HG03378 (cell line): ENCODE results near the gene MTCL3.

Experiments
- ATAC-seq: cut with Tn5 transposase; IDR thresholded peaks from one replicate; pipeline ENCODE4 v1.9.1; 2021; ENCODE audit warnings: mild to moderate bottlenecking, moderate library complexity; ENCODE audit not compliant: unreplicated experiment

Gene MTCL3

DNA sequence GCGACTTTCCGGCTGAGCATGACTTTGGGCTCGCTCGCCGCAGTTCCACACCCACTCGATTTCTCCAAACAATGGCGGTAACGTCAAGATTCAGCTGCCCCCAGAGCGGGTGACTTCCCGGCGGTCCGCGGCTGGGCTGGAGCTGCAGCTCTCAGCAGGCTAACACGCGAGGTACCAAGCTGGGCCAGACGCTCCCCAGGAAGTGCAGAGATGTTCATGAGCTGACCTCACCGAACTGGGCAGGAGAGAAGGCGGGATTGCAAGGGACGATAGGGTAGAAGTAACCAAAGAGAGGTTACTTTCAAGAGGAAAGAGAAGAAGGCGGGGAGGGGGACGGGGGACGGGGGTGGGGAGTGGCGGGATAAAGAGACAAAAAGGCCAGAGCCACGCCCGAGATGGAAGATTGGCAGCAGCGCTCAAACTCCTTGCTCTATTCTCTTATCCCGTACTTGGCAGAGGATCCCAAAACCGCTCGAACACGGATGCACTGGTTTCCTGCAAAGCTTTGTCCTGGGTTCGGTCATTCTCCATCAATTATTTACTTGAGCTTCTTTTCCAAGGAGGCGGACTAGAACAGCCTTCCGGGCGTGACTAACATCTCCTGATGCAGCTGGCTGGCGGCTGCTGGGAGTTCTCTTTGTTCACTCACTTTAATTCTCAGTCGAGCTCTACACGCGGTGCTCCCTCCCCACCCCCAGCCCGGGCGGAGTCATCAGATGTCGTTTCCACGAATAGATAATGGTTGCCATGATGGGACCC lies at the start of gene MTCL3:
Gene MTCL3 (minus strand): TSS at position 626 of the 759 bp plus-strand sequence.
- ATAC-seq: no peak

DNA sequence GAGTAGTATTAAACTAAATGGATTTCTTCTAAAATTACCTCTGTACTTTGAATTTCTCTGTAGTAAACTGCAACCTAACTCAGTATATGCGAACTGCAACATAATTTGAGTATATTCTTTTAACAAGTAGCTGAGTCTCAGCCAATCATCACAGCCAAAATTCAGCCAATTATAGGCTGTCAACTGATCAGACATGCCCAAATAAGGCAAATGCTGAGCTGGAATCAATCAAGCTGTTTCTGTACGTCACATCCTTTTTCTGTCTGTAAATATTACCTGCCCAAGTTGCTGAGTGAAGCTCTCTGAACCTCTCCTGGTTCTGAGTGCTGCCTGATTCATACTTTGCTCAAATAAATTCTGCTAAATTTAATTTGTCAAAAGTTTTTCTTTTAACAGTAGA lies 48.3 kb upstream of the MTCL3 start:
- no peak for ATAC-seq

DNA sequence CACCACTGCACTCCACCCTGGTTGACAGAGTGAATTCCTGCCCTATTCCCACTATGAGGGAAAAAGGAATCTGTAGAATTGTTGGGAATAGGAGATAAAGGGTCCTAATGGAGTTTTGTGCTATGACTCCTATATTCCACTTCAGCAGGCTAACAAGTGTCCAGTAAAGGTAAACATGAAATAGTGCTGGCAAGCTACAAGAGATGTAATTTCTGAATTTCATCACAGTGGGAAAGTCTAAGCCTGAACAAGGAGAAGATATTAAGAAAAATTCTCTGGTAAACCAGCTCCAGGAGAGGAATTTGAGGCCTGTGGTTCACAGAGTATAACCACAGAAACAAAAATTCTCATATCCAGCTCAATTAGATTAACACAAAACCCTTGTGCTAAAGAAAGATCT lies 47.5 kb upstream of the MTCL3 start:
- ATAC-seq: no peak

DNA sequence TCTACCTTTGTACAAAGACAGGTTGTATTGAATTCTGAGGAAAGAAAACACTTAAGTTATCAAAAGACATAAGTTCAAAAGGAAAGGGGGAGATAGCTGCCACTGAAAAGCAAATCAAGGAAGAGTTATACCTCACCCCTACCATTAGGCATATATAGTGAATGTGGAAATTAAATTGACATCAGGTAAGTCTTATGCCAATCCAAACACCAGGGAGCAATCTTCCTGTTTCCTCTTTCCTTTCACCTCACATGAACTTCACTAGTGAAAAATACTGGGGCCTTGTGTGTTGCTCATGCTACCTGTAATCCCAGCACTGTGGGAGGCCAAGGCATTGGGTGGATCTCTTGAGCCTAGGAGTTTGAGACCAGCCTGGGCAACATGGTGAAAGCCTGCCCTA lies 47.0 kb upstream of the MTCL3 start:
- no peak for ATAC-seq

DNA sequence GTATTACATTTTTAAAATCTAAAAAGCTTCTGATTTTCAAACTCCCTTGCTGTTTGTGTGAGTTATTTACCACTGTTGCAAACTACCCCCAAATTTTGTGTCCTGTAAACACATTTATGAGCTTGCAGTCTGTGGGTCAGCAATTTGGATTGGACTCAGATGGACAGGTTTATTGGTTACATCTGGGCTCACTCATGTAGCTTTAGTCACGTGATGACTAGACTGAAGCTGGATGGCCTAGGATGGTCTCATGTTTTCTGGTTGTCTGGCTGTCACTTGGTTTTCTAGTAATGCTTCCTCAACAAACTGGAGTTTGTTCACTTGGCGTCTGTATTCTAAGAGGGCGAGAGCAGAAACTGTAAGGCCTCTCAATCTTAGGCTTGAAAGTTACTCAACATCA lies 45.6 kb upstream of the MTCL3 start:
- no peak for ATAC-seq

DNA sequence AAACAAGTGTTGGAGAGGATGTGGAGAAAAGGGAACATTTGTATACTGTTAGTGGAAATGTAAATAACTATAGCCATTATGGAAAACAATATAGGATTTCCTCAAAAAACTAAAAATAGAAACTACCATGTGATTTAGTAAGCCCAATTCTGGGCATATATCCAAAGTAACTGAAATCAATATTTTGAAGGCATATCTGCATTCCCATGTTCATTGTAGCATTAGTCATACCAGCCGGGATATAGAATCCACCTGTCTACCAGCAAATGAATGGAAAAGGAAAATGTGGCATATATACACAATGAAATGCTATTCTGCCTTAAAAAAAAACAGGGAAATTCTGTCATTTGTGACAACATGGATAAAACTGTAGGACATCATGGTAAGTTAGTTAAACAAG lies 42.5 kb upstream of the MTCL3 start:
- no peak for ATAC-seq

DNA sequence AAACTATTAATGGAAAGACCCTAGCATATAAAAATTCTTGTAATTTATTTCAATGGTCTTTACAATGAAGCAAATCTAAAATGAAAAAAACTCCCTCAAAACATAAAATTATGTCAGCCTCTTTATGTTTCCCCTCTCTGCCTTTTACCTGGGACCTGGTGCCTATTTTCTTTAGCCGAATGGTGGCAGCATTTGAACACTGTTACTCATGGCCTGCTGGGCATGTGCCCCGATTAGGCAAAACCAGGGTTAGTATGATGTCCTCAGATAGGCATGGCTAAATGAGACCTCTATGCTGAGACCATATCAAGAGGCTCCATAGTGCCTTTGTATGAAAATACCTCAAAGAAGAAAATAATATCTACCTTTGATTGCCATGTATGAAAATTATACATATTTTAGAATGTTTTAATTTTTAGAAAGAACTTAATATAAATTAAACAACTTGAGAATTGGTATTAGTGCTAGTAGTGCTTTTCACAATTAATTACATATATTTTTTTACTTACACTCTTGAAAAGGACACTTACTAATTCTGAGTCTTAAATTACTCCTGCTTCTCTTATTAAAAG lies 35.4 kb upstream of the MTCL3 start:
- peak; percentile 82 for ATAC-seq

DNA sequence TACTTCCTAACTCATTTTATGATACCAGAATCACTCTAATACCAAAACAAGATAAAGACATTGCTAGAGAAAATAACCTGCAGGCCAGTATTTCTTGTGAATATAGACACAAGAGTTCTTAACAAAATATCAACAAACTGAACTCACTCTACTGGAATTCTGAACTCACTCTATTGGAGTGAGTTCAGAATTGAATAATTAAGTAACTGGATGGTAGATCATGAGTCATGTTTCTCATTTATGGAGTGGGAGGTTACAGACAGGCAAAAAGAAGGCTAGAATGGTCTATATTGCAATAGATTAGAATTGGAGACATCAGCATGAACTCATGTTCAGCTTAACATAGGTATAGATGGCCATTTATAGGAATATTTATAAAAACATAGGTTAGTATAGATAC lies 31.3 kb upstream of the MTCL3 start:
- no peak for ATAC-seq

DNA sequence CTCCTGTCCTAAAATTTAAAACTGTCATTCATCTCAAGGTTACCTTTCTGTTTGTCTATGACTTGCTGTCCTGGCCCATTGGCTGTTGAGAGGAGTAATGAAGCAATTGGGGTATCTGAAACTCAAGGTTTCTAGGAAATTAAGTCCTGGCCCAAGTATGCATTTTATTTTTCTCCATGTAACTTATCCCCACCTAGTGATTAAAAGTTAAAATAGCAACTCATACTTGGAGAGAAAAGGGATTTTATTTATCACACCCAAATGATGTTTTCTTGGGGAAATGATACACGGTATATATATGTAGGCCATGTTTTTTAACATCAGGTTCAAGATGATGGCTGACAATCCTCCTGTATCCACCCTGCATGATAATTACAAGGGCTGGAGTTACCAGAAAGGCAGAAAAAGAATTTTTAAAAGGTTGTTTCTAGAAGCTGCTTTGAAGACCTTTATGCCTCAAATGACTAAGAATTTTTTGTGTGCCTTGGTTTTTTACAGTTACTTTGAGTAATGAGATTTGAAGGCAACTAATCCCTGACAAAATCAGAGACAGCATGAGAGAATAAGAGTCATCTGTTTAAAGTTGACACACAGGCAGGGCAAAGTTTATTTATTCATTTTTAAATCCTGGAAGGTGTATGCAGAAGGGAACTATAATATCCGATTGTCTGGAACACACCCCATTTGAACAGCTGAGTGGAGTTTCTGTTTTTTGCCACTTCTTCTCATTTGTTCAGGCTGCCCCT lies 28.9 kb upstream of the MTCL3 start:
- no peak for ATAC-seq

DNA sequence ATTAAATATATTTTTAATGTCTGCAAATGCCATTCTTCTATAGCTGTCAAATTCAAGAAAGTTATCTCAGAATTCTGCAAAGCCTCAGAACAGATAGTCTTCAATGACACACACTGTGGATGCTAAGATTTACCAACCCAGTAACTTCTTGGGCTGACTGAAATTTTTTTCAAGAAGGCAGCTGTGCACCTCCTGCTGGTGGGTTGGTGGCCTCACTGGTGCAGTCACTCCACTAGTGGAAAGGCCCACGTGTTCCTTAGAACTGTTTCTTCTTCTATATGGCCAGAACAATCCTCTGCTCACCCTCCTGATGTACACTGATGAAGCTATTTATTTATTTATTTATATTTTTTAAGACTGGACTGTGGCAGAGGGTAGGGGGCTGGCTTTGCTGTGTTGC lies 28.1 kb upstream of the MTCL3 start:
- ATAC-seq: no peak

DNA sequence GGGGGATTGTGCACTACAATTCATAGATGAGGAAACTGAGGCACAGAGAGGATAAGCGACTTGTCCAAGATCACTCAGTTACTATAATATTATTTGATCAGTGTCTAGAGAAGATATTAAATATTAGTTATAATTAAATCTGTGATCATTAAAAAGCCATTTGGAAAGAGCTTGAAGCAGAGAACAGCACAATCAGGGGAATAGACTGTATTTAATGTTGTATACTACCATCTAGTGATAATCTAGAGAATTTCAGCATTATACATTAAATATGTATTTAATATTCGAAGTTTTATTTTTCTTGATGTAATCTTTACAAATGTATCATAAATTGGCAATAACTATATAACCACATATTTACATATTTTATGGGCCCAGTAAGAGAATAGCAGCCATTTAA lies 20.1 kb upstream of the MTCL3 start:
- peak; percentile 64 for ATAC-seq

DNA sequence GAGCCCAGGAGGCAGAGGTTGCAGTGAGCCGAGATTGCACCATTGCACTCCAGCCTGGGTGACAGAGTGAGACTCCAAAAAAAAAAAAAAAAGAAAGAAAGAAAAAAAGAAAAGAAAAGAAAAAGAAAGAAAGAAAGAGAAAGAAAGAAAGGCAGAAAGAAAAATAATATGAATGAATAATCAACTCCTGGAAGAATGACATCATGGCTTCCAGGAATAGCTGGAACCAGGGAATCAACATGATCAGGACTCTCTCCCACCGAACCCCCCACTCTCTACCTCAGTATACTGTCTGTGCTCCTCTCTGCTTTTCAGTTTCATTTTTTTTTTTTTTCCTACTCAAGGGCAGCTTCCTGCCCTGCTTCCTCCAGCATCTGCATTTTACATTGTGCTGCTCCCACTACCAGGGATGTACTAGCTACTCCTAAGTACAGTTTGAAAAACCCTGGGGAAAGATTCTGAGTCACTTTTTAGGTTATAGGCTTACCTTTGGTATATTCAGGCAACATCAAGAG lies 19.7 kb upstream of the MTCL3 start:
- peak; percentile 23 for ATAC-seq

DNA sequence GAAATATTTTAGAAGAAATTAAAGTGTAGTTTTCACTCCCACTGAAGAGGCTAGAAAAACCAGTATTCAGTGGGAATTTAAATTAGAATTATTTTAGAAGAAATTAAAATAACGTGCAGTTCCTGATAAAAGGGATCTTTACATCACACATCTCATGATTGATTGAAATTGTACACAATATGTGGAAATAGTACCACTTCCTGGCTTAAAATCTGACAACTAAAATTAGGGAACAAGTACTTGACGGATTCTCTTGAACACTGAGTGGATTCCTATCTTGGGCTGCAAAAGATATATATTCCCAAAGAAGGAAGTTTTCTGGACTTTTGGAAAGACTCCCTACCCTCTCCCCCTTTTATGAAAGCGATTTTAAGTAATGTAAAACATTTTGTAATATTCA lies 14.6 kb upstream of the MTCL3 start:
- ATAC-seq: no peak

DNA sequence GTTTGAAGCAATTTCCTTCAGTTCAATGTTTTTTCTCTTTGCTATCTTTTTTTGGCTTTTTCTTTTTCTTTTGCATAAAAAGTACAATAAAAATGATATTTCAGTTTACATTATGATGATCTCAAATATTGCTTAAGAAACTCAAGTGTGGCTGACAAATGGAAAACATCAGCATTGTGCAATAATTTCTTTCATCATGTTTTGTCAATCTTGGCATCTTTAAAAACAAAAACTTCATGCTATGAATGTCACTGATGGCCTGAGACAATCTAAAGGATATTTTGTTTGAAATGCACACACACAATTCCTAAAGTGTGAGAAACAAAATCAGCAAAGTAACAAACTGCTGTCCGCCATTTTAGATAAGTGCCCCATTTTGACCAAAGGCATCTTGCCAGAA lies 13.9 kb upstream of the MTCL3 start:
- no peak for ATAC-seq

DNA sequence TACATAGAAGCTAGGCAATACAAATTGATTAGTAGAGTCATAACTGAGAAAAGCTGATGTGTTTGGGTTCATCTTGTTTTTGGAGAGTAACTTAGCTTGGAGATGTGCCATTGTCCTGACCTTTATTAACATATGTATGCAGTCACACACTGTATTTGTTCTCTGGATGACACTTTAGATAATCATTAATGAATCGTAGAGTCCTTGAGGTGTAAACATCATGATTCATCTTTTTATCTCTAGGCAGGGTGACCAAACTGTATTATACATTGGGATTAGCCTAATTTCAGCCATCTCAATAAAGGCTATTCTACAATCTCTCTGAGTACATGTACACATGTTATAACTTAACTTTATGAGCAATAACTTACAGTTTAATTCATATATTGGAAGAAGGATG lies 3.6 kb upstream of the MTCL3 start:
- no peak for ATAC-seq

DNA sequence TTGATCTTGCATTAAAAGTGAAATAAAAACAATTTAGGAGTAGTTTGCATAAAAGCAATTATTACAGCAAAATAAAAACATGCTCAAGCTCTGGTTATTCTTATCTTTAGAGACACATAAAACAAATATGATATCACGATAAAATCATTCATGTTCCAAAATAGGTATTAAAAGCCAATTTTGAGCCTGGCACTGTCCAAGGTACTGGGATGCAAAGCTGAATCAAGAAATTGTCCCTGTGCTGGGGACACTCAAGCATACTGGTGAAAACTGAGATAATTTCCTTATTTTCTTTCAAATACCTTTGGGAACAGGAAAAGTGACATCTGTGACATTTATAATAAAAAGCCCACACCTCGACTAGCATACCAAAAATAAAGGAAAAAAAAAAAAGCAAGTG lies 931 bp upstream of the MTCL3 start:
- no peak for ATAC-seq

DNA sequence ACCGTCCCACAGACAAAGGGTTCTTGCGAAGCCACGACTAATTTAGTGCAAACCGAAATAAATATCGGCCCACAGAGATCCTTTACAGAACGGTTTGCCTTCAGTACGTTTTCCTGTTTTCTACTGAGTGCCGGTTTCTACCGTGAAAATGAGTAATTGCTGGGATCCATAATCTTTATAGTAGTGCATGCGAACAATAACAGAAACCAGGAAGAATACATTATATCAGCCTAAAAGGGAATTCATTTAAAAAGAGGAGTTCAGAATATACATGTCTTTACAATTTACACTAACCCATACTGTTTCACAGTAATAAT lies 292 bp upstream of the MTCL3 start:
- no peak for ATAC-seq

DNA sequence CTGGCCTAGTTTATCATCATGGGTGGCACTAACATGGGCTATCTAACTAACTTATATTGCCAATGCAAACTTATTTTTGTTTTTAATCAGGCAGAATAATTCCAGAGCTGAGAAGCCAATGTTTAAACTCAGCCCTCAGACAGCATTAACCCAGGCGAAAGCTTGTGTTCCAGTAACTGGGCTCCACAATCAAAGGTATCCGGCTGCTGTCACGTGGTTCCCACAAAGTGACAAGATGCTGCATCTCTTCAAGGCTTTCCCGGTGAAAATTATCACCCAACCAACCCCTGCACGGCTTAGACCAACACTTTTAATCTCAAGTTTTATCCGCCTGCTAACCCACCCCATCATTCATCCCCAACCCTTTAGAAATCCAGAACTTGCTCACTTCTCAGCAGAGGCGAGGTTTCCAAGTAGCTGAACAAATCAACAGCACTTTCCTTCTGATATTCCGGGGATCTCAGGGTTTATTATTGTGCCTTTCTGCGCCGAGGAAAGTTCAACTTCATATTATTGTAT lies 885 bp downstream of the MTCL3 start:
- ATAC-seq: no peak

DNA sequence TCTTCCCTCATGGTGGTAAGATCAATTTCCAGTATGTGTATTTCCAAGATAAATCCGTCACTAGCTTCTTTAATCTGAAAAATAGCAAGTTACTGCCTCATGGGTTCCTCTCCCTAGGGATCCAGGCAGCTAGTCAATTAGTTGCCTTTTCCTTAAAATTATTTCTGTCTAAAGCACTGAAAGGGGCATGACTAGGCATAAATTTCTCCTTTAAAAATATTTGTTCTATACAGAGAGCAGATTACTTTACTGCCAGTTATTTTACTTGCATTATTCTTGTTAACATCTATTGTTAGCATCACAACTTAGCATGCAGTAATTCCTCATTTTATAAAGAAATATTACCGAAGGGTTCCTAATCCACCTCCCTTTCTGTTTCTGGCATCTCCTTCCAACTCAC lies 1.4 kb downstream of the MTCL3 start:
- no peak for ATAC-seq

DNA sequence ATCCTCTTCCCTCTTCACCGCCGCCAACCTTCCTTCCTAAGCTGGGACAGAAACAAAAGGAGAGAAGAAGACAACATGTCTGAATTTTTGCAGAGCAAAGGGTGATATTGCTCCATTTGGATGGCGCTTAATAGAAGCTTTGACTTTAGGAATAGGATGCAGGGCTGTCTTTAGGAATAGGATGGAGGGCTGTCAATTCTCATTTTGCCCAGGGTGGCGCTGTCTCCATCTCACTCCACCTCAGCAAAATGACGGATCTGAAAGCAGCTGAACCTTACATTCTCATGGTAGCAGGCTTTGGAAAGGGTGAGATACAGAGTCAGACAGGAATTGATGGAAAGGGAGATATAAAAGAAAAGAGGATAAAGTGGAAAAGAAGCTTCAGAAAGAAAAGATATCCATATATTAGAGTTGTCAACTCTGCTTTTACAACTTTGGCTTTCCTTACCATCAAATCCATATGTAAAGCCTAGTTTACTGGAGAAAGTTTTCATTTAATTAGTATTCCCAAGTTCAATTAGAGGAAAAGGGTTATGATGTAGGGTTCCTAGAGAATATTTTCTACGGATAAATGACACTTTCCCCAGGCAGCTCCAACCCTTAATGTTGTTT lies 2.4 kb downstream of the MTCL3 start:
- ATAC-seq: peak; percentile 77

DNA sequence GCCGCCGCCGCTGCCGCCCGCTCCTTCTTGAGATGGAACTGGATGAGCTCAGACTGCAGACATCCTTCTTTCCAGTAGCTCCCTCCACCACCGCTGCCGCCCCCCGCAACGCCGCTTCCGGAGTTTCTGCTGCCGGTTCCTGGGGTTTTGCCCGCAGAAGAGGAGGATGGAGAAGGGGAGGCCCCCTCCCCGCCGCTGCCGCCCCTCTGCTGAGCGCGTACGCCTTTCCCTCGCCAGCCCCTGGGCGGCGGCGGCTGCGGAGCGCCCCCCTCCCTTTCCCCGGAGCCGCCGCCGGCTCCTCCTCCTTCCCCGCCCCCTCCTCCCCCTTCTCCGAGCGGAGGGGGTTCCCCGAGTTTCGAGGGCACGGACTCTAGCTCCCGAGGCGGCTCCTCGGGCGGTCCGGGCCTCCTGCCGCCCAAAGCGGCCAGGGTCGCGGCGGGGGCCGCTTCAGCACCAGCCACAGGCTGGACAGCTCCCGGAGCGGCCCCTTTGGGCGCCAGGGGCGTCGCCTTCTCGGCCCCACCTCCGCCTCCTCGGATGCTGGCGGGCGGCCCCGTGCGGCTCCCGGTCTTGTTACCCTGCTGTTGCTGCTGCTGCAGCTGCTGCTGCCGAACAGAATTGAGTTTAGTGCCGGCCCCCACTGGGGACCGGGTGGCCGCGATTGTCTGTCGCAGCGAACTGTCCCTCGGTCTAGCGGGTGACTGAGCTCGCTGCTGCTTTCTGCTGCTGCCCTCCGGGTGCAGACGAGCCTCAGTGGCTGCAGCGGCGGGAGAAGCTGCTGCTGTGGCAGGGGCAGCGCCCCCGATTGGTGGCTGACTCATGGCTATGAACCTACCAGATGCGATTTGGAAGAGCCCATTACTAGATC lies 3.1 kb downstream of the MTCL3 start:
- ATAC-seq: peak; percentile 69
